ENCODE data around the gene CFLAR.
"Not testable (repeated sequence)": the region's sequence is repeated elsewhere in the genome, so short reads cannot be mapped to it uniquely, and the experiment has no call there.

- TF ChIP-seq CTCF, EZH2 (IDR thresholded peaks at IDR 0.05): not testable (repeated sequence)
Observed at GRCh38 chr2:201184248-201184647, 68.3 kb downstream of the CFLAR start.
